HG03460 (cell line): ENCODE measurements around the gene DHRSX.
"Not testable (repeated sequence)": the region's sequence is repeated elsewhere in the genome, so short reads cannot be mapped to it uniquely, and the experiment has no call there.

Experiments used
- ATAC-seq: cut with Tn5 transposase; IDR thresholded peaks from one replicate; pipeline ENCODE4 v1.9.1; 2021; ENCODE audit not compliant: unreplicated experiment

Gene DHRSX

DNA sequence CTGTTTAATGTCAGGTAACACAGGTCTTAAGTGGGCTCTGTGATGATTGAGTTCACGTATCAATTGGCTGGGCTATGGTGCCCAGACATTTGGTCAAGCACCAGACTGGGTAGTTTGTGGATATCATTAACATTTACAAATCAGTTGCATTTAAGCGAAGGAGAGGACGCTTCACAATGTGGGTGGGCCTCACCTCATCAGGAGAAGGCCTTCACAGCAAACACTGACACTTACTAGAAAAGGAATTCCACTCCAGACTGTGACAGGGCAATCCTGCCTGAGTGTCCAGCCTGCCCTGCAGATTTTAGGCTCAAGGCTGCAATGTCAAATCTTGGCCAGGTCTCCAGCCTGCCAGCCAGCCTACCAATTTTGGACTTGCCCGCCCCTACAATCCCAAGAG is 270.3 kb downstream of the DHRSX start:
- no peak for ATAC-seq

DNA sequence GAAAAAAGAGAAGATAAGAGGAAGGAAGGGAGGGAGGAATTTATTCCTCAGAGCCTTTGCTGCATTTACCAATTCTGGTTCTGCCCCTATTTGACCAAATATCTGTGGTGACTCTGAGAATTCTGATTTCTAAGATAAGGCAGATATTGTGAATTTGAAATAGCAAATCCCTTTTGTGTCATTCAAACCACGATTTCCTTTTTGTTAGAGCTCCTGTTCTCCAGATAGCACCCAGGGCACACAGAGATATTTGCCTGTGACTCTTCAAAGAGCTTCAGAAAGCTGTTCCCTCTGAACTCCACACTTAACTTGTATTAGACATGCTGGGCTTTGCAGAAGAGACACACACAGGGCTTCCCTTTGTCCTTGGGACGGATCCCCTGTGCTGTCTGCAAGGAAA is 272.2 kb downstream of the DHRSX start:
- ATAC-seq = no peak

DNA sequence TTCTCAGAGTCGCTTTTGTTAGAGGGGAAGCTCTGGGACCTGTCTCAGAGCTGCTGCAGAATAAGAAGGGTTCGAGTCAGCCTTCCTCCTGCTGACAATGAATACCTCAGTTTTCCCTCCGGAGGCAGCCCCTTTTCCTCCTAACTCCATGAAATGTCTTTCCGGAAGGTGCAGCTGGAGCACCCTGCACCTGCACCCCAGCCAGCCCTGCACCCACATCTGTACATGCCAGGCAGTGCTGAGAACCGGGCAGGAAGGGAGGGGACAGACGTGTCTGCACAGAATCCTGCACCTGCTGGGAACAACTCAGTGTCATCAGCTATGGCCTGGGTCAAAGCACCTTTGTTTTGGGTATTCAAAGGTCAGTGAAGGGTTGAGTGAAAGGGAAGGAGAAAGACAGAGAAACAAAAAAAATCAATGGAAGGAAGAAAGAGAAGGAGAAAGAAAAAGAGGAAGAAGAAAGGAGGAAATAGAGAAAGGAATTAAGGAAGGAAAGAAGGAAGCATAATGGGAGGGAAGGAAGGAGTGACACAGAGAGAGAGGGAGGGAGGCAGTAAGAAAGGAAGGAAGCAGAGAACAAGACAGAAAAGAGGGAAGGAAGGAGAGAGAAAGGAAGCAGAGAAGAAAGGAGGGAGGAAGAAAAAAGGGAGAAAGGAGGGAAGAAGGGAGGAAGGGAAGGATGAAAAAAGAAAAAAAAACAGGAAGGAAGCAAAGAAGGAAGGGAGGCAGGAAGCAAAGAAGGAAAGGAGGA is 273.7 kb downstream of the DHRSX start:
- ATAC-seq = no peak

DNA sequence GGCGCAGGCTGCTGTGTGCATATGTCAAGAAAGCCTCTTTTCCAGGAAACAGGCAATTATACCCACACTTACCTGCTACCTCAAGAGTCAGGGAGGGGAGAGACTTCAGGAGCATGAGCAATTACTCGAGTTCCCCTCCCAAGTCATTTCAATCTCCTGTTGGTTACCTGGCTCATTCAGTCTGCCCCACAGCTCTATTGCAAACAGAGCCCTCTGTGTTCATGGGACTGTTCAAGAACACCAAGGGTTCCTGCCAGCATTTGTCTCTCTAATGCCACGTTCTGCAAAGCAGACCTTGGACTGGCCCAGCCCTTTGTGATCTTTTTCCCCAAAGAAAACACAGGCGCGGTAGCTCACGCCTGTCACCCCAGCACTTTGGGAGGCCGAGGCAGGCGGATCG is 274.6 kb downstream of the DHRSX start:
- ATAC-seq = no peak

- no peak for ATAC-seq
These were observed 276.1 kb downstream of the DHRSX start for GRCh38 chrX:2224597-2225235.

- no peak for ATAC-seq
These were observed 276.6 kb downstream of the DHRSX start for GRCh38 chrX:2224161-2224560.

GRCh38 chrX:2220829-2221567 is 279.8 kb downstream of the DHRSX start:
- no peak for ATAC-seq

DNA sequence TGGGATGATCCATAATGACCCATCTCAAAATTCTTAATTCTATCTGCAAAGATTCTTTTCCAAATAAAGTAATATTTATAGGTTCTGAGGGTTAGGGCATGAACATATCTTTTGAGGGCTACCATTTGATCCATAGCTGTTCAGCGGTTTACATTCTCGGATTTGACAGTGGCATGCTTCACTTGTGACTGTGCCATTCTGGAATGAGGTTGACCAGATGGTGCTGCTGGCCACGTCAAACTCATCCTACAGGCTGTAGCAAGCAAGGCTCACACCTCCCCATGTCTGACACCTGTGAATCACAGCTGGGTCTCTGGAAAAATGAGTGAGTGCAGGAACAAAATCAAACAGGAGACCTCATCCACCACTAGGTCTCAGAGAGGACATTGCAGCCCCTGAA is 280.5 kb downstream of the DHRSX start:
- ATAC-seq = no peak

DNA sequence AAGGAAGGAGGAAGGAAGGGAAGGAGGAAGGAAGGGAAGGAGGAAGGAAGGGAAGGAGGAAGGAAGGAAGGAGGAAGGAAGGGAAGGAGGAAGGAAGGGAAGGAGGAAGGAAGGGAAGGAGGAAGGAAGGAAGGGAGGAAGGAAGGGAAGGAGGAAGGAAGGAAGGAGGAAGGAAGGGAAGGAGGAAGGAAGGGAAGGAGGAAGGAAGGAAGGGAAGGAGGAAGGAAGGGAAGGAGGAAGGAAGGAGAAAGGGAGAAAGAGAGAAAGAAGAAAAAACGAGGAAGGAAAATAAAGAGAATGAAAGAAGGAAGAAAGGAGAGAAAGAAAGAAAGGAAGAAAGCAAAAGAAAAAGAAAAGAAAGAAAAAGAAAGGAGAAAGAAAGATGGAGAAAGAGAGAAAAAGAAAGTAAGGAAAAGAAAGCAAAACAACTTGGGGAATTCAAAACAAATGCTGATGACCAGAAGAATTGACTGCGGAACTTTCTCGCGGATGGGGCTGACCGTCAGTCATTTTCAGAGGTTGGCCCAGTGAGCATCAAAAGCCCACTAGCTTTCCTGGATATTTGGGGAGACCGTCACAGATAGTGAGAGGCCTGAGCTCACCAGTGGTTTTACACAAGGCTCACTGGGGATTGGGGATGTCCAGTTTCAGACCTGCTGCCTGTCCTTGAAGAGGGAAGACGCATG is 286.5 kb downstream of the DHRSX start:
- ATAC-seq = not testable (repeated sequence)

- not testable (repeated sequence) for ATAC-seq
These were observed 289.1 kb downstream of the DHRSX start for GRCh38 chrX:2211667-2212066.

GRCh38 chrX:2193273-2193592 is 307.5 kb downstream of the DHRSX start:
- ATAC-seq = no peak

DNA sequence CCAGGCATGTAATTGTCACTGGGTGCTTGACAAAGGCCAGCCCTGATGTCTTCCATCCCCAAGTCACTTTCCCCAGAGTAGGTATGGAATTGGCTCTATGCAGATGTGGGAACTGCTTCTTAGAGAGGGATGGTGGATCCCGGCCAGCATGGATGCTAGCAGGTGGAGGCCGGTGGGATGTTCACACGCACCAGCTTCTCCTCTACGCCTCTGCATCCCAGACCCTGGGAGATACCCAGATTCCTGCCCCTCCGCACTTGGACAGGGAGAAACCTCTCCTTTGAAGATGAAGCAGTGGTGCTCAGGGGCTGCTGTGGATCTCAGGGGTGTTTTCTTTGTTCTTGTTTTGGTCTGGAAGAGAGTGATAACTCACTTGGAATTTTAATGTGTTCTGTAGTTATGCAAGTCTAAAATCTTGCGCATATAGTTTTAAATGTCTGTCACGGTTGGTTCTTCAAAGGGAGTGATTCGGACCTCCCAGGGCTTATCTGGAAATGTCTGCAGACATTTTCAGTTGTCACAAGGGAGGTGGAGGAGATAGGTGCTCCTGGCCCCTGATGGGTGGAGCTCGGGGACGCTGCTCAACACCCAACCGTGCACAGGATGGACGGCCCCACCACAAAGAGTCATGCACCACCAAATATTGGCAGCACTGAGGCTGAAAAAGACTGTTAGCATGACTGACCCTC is 308.0 kb downstream of the DHRSX start:
- ATAC-seq = no peak

GRCh38 chrX:2188840-2189239 is 311.9 kb downstream of the DHRSX start:
- no peak for ATAC-seq

DNA sequence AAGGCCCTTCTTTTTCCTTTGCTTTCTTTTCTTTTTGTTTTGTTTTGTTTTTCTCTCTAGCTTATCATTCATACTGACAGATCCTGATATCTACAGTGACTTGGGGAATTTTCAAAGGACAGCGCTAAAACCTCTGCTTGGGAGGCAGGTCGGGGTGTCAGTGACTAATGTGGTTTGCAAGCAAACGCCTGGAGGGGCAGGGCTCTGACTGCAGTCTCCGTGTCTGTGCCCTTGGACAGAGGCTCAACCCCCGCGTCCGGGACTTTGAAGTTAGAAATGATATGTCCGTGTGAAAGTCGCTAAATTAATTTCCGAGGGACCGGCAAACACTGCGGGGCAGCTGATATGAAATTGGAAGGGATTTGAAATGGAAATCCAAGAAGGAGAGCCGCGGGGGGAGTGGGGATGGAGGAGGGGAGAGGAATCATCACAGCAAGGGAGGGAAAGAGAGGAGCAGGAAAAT is 312.4 kb downstream of the DHRSX start:
- ATAC-seq = no peak

DNA sequence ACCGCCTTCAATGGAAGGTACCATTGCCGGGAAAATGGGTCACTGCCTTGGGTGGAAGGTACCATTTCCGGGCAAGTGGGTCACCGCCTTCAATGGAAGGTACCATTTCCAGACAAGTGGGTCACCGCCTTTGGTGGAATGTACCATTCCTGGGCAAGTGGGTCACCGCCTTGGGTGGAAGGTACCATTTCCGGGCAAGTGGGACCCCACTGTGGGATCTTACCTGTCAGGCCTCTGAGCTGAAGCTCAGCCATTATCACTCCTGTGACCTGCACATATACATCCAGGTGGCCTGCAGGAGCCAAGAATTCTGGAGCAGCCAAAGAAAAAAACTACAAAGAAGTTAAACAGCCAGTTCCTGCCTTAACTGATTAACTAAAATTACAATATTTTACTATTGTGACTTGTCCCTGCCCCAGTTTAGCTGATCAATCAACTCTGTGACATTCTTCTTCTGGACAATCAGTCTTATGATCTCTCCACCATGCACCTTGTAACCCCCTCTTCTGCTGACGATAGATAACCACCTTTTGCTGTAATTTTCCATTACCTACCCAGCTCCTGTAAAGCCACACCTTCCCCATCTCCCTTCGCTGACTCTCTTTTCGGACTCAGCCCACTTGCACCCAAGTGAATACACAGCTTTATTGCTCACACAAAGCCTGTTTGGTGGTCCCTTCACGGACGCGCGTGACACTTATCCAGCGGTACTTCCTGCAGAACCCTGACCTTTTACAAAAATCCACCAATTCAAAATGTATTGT is 313.2 kb downstream of the DHRSX start:
- no peak for ATAC-seq

- ATAC-seq = no peak
These were observed 315.3 kb downstream of the DHRSX start for GRCh38 chrX:2185341-2186082.

DNA sequence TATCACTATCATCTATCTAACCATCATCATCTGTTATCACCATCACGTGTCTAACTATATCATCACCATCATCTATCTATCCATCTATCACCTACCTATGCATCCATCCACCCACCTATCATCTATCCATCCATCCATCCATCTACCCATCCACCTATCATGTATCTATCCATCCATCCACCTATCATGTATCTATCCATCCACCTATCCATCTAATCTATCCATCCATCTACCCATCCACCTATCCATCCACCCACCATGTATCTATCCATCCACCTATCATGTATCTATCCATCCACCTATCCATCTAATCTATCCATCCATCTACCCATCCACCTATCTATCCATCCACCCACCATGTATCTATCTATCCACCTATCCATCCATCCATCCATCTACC is 316.7 kb downstream of the DHRSX start:
- ATAC-seq = no peak

GRCh38 chrX:2183193-2183725 is 317.5 kb downstream of the DHRSX start:
- no peak for ATAC-seq

GRCh38 chrX:2177541-2177940 is 323.2 kb downstream of the DHRSX start:
- ATAC-seq = no peak
